K562 (cell line): ENCODE measurements around the gene HMGN1. TPM values are rescaled to one million over a fixed set of nuclear protein-coding genes. Genes with fewer than 3 reads are reported as not detected.

Source experiments
- ATF1 ChIP-seq, 2 experiments: fragments of 450-650 bp in 1 of 2; IDR thresholded peaks; 2 replicates each; pipeline ENCODE4 v1.6.1; 2016; ENCODE audit warnings: missing compliant biosample characterization in 1 of 2, missing genetic modification characterization in 1 of 2
- CHD1 ChIP-seq: fragments of 200-600 bp; sonication (generic); IDR thresholded peaks from one replicate; pipeline ENCODE4 v1.6.1; 2012; ENCODE audit warnings: mild to moderate bottlenecking, moderate library complexity, low read length, inconsistent platforms
- FOXM1 ChIP-seq, 2 experiments: fragments of 450-650 bp in 1 of 2; sonication (generic) in 1 of 2; formaldehyde crosslinking in 1 of 2; IDR thresholded peaks; 2 replicates each; pipeline versions ENCODE4 v1.6.1 to v1.9.0; 2017 to 2022; ENCODE audit warnings: low read depth in 2 of 2, mild to moderate bottlenecking in 2 of 2, missing genetic modification reagents in 1 of 2, moderate library complexity in 1 of 2
- MTA3 ChIP-seq: fragments of 450-650 bp; formaldehyde crosslinking; IDR thresholded peaks from 2 replicates; pipeline ENCODE4 v1.6.1; 2017; ENCODE audit warnings: mild to moderate bottlenecking, borderline replicate concordance
- PURB ChIP-seq: sonication (generic); formaldehyde crosslinking; IDR thresholded peaks from 2 replicates; pipeline ENCODE4 v1.9.0; 2021; ENCODE audit warnings: low read depth, mild to moderate bottlenecking, missing genetic modification reagents
- RAD21 ChIP-seq, 2 experiments: fragments of 250-450 bp in 1 of 2; fragments of 450-650 bp in 1 of 2; sonication (Bioruptor Pico) in 1 of 2; formaldehyde crosslinking in 1 of 2; IDR thresholded peaks in 1 of 2; conservative IDR thresholded peaks in 1 of 2; 2 replicates each; pipeline versions ENCODE4 v1.4.0 to v1.8.0; 2020 to 2022; ENCODE audit warnings: mild to moderate bottlenecking in 2 of 2, moderate library complexity in 1 of 2
- SAP30 ChIP-seq: fragments of 200-600 bp; sonication (generic); IDR thresholded peaks from 2 replicates; pipeline ENCODE4 v1.6.1; 2012; ENCODE audit warnings: borderline replicate concordance, low read depth, mild to moderate bottlenecking, moderate library complexity, low read length, control low read depth, inconsistent platforms; ENCODE audit not compliant: insufficient read depth, poor library complexity, severe bottlenecking
- SMAD1 ChIP-seq: fragments of 150-350 bp; IDR thresholded peaks from 2 replicates; pipeline ENCODE4 v1.6.1; 2014; ENCODE audit warnings: low read length, low read depth; ENCODE audit not compliant: partially characterized antibody
- SRF ChIP-seq, 2 experiments: fragments of 250-450, 450-650 bp in 1 of 2; sonication (Bioruptor Pico) in 1 of 2; sonication (generic) in 1 of 2; formaldehyde crosslinking; IDR thresholded peaks; 2 replicates each; pipeline versions ENCODE4 v1.5.0 to v1.5.1; 2020 to 2022; ENCODE audit warnings: mild to moderate bottlenecking in 1 of 2, missing genetic modification reagents in 1 of 2
- ZNF766 ChIP-seq: fragments of 200-800 bp; sonication (Bioruptor generic); conservative IDR thresholded peaks from 2 replicates; pipeline ENCODE4 v1.6.1; 2016; ENCODE audit warnings: missing genetic modification characterization, missing compliant biosample characterization
- polyA plus RNA-seq, 8 experiments: library from polyadenylated mRNA; depleted of rRNA in 4 of 8; stranded (reverse) in 5 of 8; unstranded in 3 of 8; fragments of >200 nt; fragmentation: Nextera tagmentation in 2 of 8; fragmentation: Illumina TruSeq in 1 of 8; extraction: Ambion mirVana in 2 of 8; extraction: Trizol in 1 of 8; gene quantifications; 2 replicates each; pipeline versions ENCODE4 v1.2.1 to v1.2.3, GENCODE V29; 2011 to 2014; ENCODE audit warnings: inconsistent platforms in 1 of 8, missing spikeins in 1 of 8
- total RNA-seq, 7 experiments: library from RNA; depleted of rRNA in 6 of 7; stranded (reverse); fragments of >200 nt in 6 of 7; fragmentation: Illumina TruSeq in 2 of 7; extraction: Trizol in 2 of 7; gene quantifications; 2 replicates each; pipeline versions ENCODE4 v1.2.1 to v1.2.3, GENCODE V29; 2011 to 2021; ENCODE audit warnings: low replicate concordance in 1 of 7
- TF ChIP-seq, protein P1 (sequence below): fragments of 250-450 bp; sonication (Bioruptor Pico); IDR thresholded peaks from 2 replicates; pipeline ENCODE4 v1.8.0; 2022; ENCODE audit warnings: inconsistent platforms, mild to moderate bottlenecking, moderate library complexity, borderline replicate concordance
- TF ChIP-seq, protein P2 (sequence below): fragments of 200-600 bp; sonication (generic); IDR thresholded peaks from one replicate; pipeline ENCODE4 v1.6.1; 2012; ENCODE audit warnings: mild to moderate bottlenecking, low read depth, low read length, inconsistent platforms

HMGN1 gene
- total and polyA plus RNA-seq, 9 of the 15 experiments (the other 6 are each of a cell fraction or from before 2014, with no cell fraction given), result 124 to 626 (median 498) TPM

DNA sequence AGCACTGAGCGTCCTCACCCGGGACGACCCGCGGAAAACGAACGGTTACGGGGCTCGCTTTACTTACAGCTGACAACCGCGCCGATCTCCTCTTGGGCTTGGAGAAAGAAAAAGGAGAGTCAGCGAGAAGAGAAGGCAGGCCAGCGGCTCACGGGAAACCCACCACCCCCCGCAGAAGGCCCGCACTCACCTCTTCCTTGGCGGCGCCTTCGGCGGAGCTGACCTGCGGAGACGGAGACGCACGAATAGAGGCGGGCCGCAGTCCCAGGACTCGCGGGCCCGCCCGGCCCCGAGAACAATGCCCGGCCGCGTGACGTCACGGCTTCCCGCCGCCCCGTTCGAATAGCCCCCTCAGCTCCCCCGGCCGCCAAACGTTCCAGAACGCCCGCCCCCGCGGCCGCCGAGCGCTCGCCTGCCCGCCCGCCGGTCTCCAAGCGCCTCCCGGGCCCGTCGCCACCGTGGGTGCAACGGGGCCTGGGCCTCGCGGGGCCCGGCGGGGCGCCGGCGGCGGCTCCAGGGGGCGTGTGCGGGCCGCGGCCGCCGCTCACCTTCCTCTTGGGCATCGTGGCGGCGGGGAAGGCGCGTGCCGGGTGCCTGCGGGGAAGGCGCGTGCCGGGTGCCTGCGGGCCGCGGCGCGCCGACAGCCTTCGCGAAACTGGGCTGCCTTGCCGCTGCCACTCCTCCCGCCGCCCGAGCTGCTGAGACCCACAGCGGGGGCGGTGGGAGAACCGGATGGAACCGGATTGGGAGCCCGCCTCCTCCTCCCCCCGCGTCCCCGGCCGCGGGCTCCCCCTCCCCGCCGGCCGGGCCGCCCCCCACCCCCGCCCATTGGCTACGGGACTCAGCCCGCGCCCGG, at the start of gene HMGN1 (continued):
- peak in 1 of 2 experiments; percentile 47; a peak in 3 of 4 replicates for TF ChIP-seq RAD21 (CRISPR knock-in tag; conservative IDR thresholded peaks at IDR 0.05 in 1 of 2, IDR thresholded peaks at IDR 0.05 in 1 of 2)
- TF ChIP-seq, protein P1, sequence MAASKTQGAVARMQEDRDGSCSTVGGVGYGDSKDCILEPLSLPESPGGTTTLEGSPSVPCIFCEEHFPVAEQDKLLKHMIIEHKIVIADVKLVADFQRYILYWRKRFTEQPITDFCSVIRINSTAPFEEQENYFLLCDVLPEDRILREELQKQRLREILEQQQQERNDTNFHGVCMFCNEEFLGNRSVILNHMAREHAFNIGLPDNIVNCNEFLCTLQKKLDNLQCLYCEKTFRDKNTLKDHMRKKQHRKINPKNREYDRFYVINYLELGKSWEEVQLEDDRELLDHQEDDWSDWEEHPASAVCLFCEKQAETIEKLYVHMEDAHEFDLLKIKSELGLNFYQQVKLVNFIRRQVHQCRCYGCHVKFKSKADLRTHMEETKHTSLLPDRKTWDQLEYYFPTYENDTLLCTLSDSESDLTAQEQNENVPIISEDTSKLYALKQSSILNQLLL, result no peak
- TF ChIP-seq CHD1, result peak; percentile 93
- TF ChIP-seq, protein P2, sequence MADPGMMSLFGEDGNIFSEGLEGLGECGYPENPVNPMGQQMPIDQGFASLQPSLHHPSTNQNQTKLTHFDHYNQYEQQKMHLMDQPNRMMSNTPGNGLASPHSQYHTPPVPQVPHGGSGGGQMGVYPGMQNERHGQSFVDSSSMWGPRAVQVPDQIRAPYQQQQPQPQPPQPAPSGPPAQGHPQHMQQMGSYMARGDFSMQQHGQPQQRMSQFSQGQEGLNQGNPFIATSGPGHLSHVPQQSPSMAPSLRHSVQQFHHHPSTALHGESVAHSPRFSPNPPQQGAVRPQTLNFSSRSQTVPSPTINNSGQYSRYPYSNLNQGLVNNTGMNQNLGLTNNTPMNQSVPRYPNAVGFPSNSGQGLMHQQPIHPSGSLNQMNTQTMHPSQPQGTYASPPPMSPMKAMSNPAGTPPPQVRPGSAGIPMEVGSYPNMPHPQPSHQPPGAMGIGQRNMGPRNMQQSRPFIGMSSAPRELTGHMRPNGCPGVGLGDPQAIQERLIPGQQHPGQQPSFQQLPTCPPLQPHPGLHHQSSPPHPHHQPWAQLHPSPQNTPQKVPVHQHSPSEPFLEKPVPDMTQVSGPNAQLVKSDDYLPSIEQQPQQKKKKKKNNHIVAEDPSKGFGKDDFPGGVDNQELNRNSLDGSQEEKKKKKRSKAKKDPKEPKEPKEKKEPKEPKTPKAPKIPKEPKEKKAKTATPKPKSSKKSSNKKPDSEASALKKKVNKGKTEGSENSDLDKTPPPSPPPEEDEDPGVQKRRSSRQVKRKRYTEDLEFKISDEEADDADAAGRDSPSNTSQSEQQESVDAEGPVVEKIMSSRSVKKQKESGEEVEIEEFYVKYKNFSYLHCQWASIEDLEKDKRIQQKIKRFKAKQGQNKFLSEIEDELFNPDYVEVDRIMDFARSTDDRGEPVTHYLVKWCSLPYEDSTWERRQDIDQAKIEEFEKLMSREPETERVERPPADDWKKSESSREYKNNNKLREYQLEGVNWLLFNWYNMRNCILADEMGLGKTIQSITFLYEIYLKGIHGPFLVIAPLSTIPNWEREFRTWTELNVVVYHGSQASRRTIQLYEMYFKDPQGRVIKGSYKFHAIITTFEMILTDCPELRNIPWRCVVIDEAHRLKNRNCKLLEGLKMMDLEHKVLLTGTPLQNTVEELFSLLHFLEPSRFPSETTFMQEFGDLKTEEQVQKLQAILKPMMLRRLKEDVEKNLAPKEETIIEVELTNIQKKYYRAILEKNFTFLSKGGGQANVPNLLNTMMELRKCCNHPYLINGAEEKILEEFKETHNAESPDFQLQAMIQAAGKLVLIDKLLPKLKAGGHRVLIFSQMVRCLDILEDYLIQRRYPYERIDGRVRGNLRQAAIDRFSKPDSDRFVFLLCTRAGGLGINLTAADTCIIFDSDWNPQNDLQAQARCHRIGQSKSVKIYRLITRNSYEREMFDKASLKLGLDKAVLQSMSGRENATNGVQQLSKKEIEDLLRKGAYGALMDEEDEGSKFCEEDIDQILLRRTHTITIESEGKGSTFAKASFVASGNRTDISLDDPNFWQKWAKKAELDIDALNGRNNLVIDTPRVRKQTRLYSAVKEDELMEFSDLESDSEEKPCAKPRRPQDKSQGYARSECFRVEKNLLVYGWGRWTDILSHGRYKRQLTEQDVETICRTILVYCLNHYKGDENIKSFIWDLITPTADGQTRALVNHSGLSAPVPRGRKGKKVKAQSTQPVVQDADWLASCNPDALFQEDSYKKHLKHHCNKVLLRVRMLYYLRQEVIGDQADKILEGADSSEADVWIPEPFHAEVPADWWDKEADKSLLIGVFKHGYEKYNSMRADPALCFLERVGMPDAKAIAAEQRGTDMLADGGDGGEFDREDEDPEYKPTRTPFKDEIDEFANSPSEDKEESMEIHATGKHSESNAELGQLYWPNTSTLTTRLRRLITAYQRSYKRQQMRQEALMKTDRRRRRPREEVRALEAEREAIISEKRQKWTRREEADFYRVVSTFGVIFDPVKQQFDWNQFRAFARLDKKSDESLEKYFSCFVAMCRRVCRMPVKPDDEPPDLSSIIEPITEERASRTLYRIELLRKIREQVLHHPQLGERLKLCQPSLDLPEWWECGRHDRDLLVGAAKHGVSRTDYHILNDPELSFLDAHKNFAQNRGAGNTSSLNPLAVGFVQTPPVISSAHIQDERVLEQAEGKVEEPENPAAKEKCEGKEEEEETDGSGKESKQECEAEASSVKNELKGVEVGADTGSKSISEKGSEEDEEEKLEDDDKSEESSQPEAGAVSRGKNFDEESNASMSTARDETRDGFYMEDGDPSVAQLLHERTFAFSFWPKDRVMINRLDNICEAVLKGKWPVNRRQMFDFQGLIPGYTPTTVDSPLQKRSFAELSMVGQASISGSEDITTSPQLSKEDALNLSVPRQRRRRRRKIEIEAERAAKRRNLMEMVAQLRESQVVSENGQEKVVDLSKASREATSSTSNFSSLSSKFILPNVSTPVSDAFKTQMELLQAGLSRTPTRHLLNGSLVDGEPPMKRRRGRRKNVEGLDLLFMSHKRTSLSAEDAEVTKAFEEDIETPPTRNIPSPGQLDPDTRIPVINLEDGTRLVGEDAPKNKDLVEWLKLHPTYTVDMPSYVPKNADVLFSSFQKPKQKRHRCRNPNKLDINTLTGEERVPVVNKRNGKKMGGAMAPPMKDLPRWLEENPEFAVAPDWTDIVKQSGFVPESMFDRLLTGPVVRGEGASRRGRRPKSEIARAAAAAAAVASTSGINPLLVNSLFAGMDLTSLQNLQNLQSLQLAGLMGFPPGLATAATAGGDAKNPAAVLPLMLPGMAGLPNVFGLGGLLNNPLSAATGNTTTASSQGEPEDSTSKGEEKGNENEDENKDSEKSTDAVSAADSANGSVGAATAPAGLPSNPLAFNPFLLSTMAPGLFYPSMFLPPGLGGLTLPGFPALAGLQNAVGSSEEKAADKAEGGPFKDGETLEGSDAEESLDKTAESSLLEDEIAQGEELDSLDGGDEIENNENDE, result no peak
- no peak for TF ChIP-seq FOXM1 (IDR thresholded peaks at IDR 0.05; ENCODE audit: low read depth)
- peak; percentile 80; the same call in 1 of the 2 replicates for TF ChIP-seq FOXM1 (CRISPR knock-in tag; IDR thresholded peaks at IDR 0.05; ENCODE audit: low read depth)
- TF ChIP-seq ATF1 (CRISPR knock-in tag; IDR thresholded peaks at IDR 0.05), result peak; percentile 74
- TF ChIP-seq ATF1 (tag; IDR thresholded peaks at IDR 0.05), result peak; percentile 95
- peak; percentile 67; the same call in 1 of the 2 replicates for TF ChIP-seq ZNF766 (CRISPR knock-in tag)
- TF ChIP-seq MTA3, result peak; percentile 11; the same call in 1 of the 2 replicates
- TF ChIP-seq SRF (CRISPR knock-in tag; IDR thresholded peaks at IDR 0.05), result 0 out of 4 replicates have a peak, but pooled peaks of 1 of the 2 experiments have one; percentile 31
- TF ChIP-seq PURB (CRISPR knock-in tag), result no peak
- peak; percentile 47 for TF ChIP-seq SAP30
- TF ChIP-seq SMAD1, result peak; percentile 55
